Kidney glomerular epithelial cell (primary cell): ENCODE results near the gene POU6F2.

Experiments used
- DNase-seq: peaks from one replicate; lab custom pipeline; 2025; lab: John Stamatoyannopoulos, UW

POU6F2 gene

GRCh38 chr7:39509912-39510311, 532.2 kb downstream of the POU6F2 start:
- no peak for DNase-seq

GRCh38 chr7:39510864-39511354, 533.2 kb downstream of the POU6F2 start:
- DNase-seq, result no peak

DNA sequence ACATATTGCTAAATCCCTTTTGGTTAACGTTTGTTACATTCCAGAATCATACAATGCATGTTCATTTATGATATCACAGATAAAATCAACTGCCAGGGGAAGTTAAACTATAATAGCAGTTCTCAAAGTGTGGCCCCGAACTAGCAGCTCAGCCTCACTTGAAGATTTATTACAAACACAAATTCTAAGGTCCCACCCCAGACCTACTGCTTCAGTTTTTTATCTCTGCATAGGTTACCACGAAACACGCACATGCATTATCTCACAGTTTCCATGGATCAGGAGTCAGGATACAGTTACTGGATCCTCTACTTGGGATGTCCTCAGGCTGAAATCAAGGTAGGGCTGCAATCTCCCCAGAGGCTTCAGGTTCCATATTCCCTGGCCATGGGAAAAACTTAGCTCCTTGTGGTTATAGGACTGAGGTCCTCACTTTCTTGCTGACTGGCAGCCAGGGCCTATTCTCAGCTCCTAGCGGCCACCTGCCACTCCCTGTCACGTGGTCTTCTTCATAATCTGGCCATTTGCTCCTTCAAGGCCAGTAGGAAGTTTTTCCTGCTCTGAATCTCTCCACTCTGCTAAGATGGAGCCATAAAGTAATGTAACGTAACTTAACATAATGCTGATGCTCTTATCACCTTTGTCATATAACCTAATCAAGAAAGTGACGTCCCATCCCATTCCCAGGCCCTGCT, 538.0 kb downstream of the POU6F2 start:
- no peak for DNase-seq

DNA sequence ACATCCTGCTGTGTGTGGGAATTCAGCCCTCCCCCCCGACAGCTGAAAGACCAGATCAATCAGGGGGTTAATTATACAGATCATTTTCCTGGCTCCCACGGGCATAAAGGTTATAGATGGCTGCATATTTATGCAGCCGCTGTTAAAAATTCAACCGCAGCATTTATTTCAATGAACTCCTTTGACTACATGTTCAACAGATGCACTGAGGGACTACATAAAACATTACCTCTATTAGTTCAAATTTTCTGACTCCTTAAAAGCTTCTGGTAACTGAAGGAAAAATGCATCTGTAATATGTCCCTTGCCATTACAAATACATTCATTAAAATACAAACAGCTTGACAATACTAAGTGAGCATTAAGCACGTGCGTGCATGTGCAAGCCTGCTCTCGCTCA, 538.8 kb downstream of the POU6F2 start:
- DNase-seq, result no peak

- no peak for DNase-seq
Measured at GRCh38 chr7:39517240-39517639, 539.5 kb downstream of the POU6F2 start.
